Spleen (tissue), 11 donors: ENCODE measurements around the gene IMPDH2. TPM values are rescaled to one million over a fixed set of nuclear protein-coding genes. Genes with fewer than 3 reads are reported as not detected.
"Not testable (repeated sequence)": the region's sequence is repeated elsewhere in the genome, so short reads cannot be mapped to it uniquely, and the experiment has no call there.

Experiments
- DNase-seq: peaks from one replicate; pipeline ENCODE4 v3.0.0-alpha.2; 2020
- H3K27ac ChIP-seq, 8 donors: fragments of 200-600 bp; sonication (generic) in 7 of 8; 1 replicate in 4 of 8; 2 replicates in 4 of 8; pipeline versions ENCODE4 v1.5.0 to v1.8.0; 2016 to 2021; ENCODE audit warnings: inconsistent platforms in 4 of 8, mild to moderate bottlenecking in 4 of 8, moderate library complexity in 1 of 8
- H3K27me3 ChIP-seq, 7 donors: fragments of 200-600 bp; sonication (generic) in 6 of 7; replicated peaks in 1 of 7; 1 replicate in 4 of 7; 2 replicates in 3 of 7; pipeline versions ENCODE4 v1.5.0 to v1.8.0; 2016 to 2021; ENCODE audit warnings: inconsistent platforms in 3 of 7, mild to moderate bottlenecking in 1 of 7
- H3K36me3 ChIP-seq, 6 donors: fragments of 200-600 bp; sonication (generic) in 5 of 6; 1 replicate in 4 of 6; 2 replicates in 2 of 6; pipeline versions ENCODE4 v1.5.0 to v1.8.0; 2016 to 2021; ENCODE audit warnings: inconsistent platforms in 2 of 6
- H3K4me1 ChIP-seq, 6 donors: fragments of 200-600 bp; sonication (generic) in 5 of 6; 1 replicate in 3 of 6; 2 replicates in 3 of 6; pipeline versions ENCODE4 v1.5.0 to v1.8.0; 2016 to 2021; ENCODE audit warnings: inconsistent platforms in 3 of 6
- H3K4me3 ChIP-seq, 8 donors: fragments of 200-600 bp; sonication (generic) in 7 of 8; 1 replicate in 4 of 8; 2 replicates in 4 of 8; pipeline versions ENCODE4 v1.5.0 to v1.8.0; 2016 to 2021; ENCODE audit warnings: inconsistent platforms in 4 of 8, mild to moderate bottlenecking in 4 of 8, moderate library complexity in 2 of 8
- H3K9me3 ChIP-seq, 8 donors: fragments of 200-600 bp; sonication (generic) in 7 of 8; 1 replicate in 4 of 8; 2 replicates in 4 of 8; pipeline versions ENCODE4 v1.5.0 to v1.8.0; 2016 to 2021; ENCODE audit warnings: inconsistent platforms in 4 of 8
- CTCF ChIP-seq, 11 experiments: fragments of 200-600 bp in 7 of 11; fragments of 450-650 bp in 4 of 11; sonication (generic) in 4 of 11; IDR thresholded peaks in 8 of 11; conservative IDR thresholded peaks in 3 of 11; 1 replicate in 7 of 11; 2 replicates in 4 of 11; pipeline versions ENCODE4 v1.4.0 to v1.8.0; 2016 to 2021; ENCODE audit warnings: antibody characterized with exemption in 11 of 11, inconsistent platforms in 4 of 11, mild to moderate bottlenecking in 1 of 11
- POLR2A ChIP-seq, 3 donors: fragments of 450-650 bp; IDR thresholded peaks; one replicate each; pipeline ENCODE4 v1.5.1; 2017; ENCODE audit warnings: antibody characterized with exemption in 3 of 3, mild to moderate bottlenecking in 1 of 3
- POLR2AphosphoS5 ChIP-seq, 3 donors: sonication (generic); formaldehyde crosslinking; IDR thresholded peaks; one replicate each; pipeline ENCODE4 v1.5.1; 2017; ENCODE audit warnings: antibody characterized with exemption in 3 of 3
- WGBS, 5 donors: extraction: QIAGEN DNeasy Blood & Tissue Kit in 3 of 5; methylation state at CpG; one replicate each; pipeline versions ENCODE4 v1.1.5 to v1.1.7; 2013 to 2018; 5-methylcytosine and 5-hydroxymethylcytosine counted together
- intact Hi-C: fragments of 100-400 bp; cut with DNase I; formaldehyde crosslinking; loops from one replicate; pipeline ENCODE4 v1.15.0; 2023; ENCODE audit warnings: low total_unique reads
- polyA plus RNA-seq, 3 donors: library from polyadenylated mRNA; stranded (reverse); fragments of 200-250 nt; gene quantifications; one replicate each; pipeline ENCODE4 v1.2.1, GENCODE V29; 2013
- total RNA-seq, 7 donors: library from RNA; depleted of rRNA in 3 of 7; stranded (reverse); fragments of >200 nt in 3 of 7; fragmentation: NEBNext Ultra II Directional in 4 of 7; extraction: Animal tissue kit (Norgen Biotek cat#: 25700) in 4 of 7; gene quantifications; one replicate each; pipeline versions ENCODE4 v1.1.0 to v1.2.1, GENCODE V29; 2016 to 2021
- donor health status: healthy with polysubstance abuse.
- donor health status: DM: no; HTN: no; CAD: no; lungs with moderate emphysema.
- donor health status: DM: no; HTN: no; CAD: no.
- donor health status: Bipolar disorder and iron deficiency.
- donor health status: healthy.
- donor health status: DM: no; HTN: no; CAD: no.
- donor health status: DM: yes; HTN: yes; CAD: no.

IMPDH2 gene
- total and polyA plus RNA-seq, 10 donors, result 84.4 to 127 (median 95.4) TPM

GRCh38 chr3:49013738-49014660 is 15.2 kb downstream of the IMPDH2 start:
- intact Hi-C loops, result no loop called here
- peaks cover 0 to 73% (median 44%) of the 10 kb centered on the region in 6 donors for H3K36me3 ChIP-seq
- H3K27ac ChIP-seq, result peak overlapping the region in 1 of 8 donors; percentile 48
- WGBS, 5 donors, result 78 to 85% (median 83%) methylated on average over 14 to 24 of the region's 24 CpGs
- no peaks in the 10 kb centered on the region for H3K9me3 ChIP-seq
- H3K4me1 ChIP-seq, result peaks cover 19 to 83% (median 46%) of the 10 kb centered on the region in 6 donors
- TF ChIP-seq CTCF (IDR thresholded peaks at IDR 0.05 in 8 of 11, conservative IDR thresholded peaks at IDR 0.05 in 3 of 11) (peak in 10 of 11 experiments; percentile 15 to 75 (median 51)), POLR2AphosphoS5 (IDR thresholded peaks at IDR 0.05) (peak in 2 of 3 donors; percentile 8 to 28), POLR2A (IDR thresholded peaks at IDR 0.05) (no peak)
- no peaks in the 10 kb centered on the region for H3K27me3 ChIP-seq
- no peak overlapping the region for H3K4me3 ChIP-seq
- DNase-seq, result no peak

- H3K27ac ChIP-seq, result peak overlapping the region in 4 of 8 donors; percentile 10 to 48 (median 24)
- no peaks in the 10 kb centered on the region for H3K27me3 ChIP-seq
- intact Hi-C loops, result no loop called here
- TF ChIP-seq POLR2A (IDR thresholded peaks at IDR 0.05), result no peak
- TF ChIP-seq POLR2AphosphoS5 (IDR thresholded peaks at IDR 0.05), result peak in 1 of 3 donors; percentile 16
- H3K4me1 ChIP-seq, result peaks cover 23 to 83% (median 47%) of the 10 kb centered on the region in 6 donors
- DNase-seq, result no peak
- H3K36me3 ChIP-seq, result peaks cover 0 to 76% (median 44%) of the 10 kb centered on the region in 6 donors
- H3K4me3 ChIP-seq, result no peak overlapping the region
- 84 to 92% (median 87%) methylated on average over 14 to 19 of the region's 19 CpGs for WGBS, 5 donors
- H3K9me3 ChIP-seq, result no peaks in the 10 kb centered on the region
Measured at GRCh38 chr3:49013113-49013737, 16.0 kb downstream of the IMPDH2 start.

GRCh38 chr3:49012441-49013017 is 16.7 kb downstream of the IMPDH2 start:
- no peaks in the 10 kb centered on the region for H3K27me3 ChIP-seq
- peaks cover 26 to 81% (median 47%) of the 10 kb centered on the region in 6 donors for H3K4me1 ChIP-seq
- H3K36me3 ChIP-seq, result peaks cover 0 to 76% (median 44%) of the 10 kb centered on the region in 6 donors
- intact Hi-C loops, result no loop called here
- peak overlapping the region in 5 of 8 donors; percentile 10 to 48 (median 22) for H3K27ac ChIP-seq
- no peak for DNase-seq
- no peak for TF ChIP-seq CTCF (IDR thresholded peaks at IDR 0.05 in 8 of 11, conservative IDR thresholded peaks at IDR 0.05 in 3 of 11)
- no peak for TF ChIP-seq POLR2A (IDR thresholded peaks at IDR 0.05)
- TF ChIP-seq POLR2AphosphoS5 (IDR thresholded peaks at IDR 0.05), result no peak
- H3K4me3 ChIP-seq, result no peak overlapping the region
- H3K9me3 ChIP-seq, result no peaks in the 10 kb centered on the region
- WGBS, 5 donors, result 58 to 86% (median 81%) methylated on average over 6 to 17 of the region's 17 CpGs

GRCh38 chr3:49009396-49009795 is 19.8 kb downstream of the IMPDH2 start:
- Histone ChIP-seq H3K4me3 (no peak overlapping the region), H3K9me3 (no peaks in the 10 kb centered on the region), H3K27ac (no peak overlapping the region), H3K27me3 (no peaks in the 10 kb centered on the region), H3K4me1 (peaks cover 22 to 78% (median 49%) of the 10 kb centered on the region in 6 donors), H3K36me3 (peaks cover 0 to 48% (median 25%) of the 10 kb centered on the region in 6 donors)
- intact Hi-C loops, result no loop called here
- DNase-seq, result no peak
- TF ChIP-seq POLR2A (IDR thresholded peaks at IDR 0.05) (no peak), CTCF (IDR thresholded peaks at IDR 0.05 in 8 of 11, conservative IDR thresholded peaks at IDR 0.05 in 3 of 11) (no peak), POLR2AphosphoS5 (IDR thresholded peaks at IDR 0.05) (no peak)
- 82 to 96% (median 86%) methylated on average over 3 of the region's 3 CpGs for WGBS, 5 donors

- H3K4me3 ChIP-seq, result peak overlapping the region in 4 of 8 donors; percentile 77 to 88 (median 80)
- 90 to 96% (median 93%) methylated on average over 5 of the region's 5 CpGs for WGBS, 5 donors
- intact Hi-C loops, result not testable (repeated sequence)
Measured at GRCh38 chr3:49008627-49009026, 20.6 kb downstream of the IMPDH2 start.

More at GRCh38 chr3:49008627-49009026, 20.6 kb downstream of the IMPDH2 start:
- DNase-seq, H3K9me3 ChIP-seq, H3K27me3 ChIP-seq: not testable (repeated sequence)
- Histone ChIP-seq H3K36me3 (peaks cover 0 to 41% (median 18%) of the 10 kb centered on the region in 6 donors), H3K4me1 (peaks cover 22 to 70% (median 45%) of the 10 kb centered on the region in 6 donors), H3K27ac (peak overlapping the region in 7 of 8 donors; percentile 93 to 98 (median 95))
